HepG2 (cell line): Measurements from ENCODE around the gene SPTBN5. TPM values are rescaled to one million over a fixed set of nuclear protein-coding genes. Genes with fewer than 3 reads are reported as not detected.

Experiments used
- ATAC-seq: fragments of 200-7000 bp; cut with Tn5 transposase; 3 replicates; pipeline ENCODE4 v1.9.1; 2020; ENCODE audit warnings: mild to moderate bottlenecking, moderate library complexity
- BruUV-seq: library from RNA; stranded (reverse); fragments of 400-500 nt; replicated peaks from 2 replicates; lab custom pipeline; 2021; lab: Mats Ljungman, UMichigan
- CTCF ChIA-PET: fragments of 300-600 bp; formaldehyde crosslinking; extraction: SDS; loops from one replicate; lab custom pipeline; 2021; ENCODE audit warnings: low total read pairs, inconsistent platforms, low intra/inter-chr PET ratio; lab: Yijun Ruan, JAX
- POLR2A ChIA-PET: fragments of 350-600 bp; sonication (Branson Sonifier 250); formaldehyde crosslinking; loops from one replicate; lab custom pipeline; 2020; ENCODE audit warnings: antibody characterized with exemption, inconsistent platforms; lab: Yijun Ruan, JAX
- DNase-seq: peaks from one replicate; pipeline ENCODE4 v3.0.0-alpha.2; 2015; ENCODE audit warnings: low spot score
- FAIRE-seq: peaks from 3 replicates; lab custom pipeline; 2011; peaks lifted over from hg19 to GRCh38; lab: Jason Lieb, UNC
- H2AFZ ChIP-seq: one replicate; pipeline ENCODE4 v1.6.1; 2011; ENCODE audit warnings: low read length, inconsistent platforms
- H3K27ac ChIP-seq: fragments of 300-600 bp; 3 replicates; pipeline ENCODE4 v1.8.0; 2011; ENCODE audit warnings: mixed run types, mild to moderate bottlenecking, mixed read lengths, low read length, inconsistent platforms; ENCODE audit not compliant: insufficient read depth; ENCODE audit errors: extremely low read length
- H3K27me3 ChIP-seq, 2 experiments: fragments of 200-600 bp in 1 of 2; 2 replicates in 1 of 2; 3 replicates in 1 of 2; pipeline versions ENCODE4 v1.6.0 to v1.8.0; 2011; ENCODE audit warnings: low read length in 2 of 2, mild to moderate bottlenecking in 2 of 2, moderate library complexity in 2 of 2, inconsistent platforms in 1 of 2; ENCODE audit not compliant: insufficient read depth in 2 of 2, control insufficient read depth in 1 of 2
- H3K36me3 ChIP-seq, 2 experiments: fragments of 200-600 bp in 1 of 2; replicated peaks in 1 of 2; 2 replicates in 1 of 2; 3 replicates in 1 of 2; pipeline versions ENCODE4 v1.5.1 to v1.8.0; 2011; ENCODE audit warnings: low read length in 2 of 2, inconsistent platforms in 1 of 2; ENCODE audit not compliant: insufficient read depth in 2 of 2, control insufficient read depth in 1 of 2
- H3K4me1 ChIP-seq: 2 replicates; pipeline ENCODE4 v1.5.1; 2012; ENCODE audit warnings: low read length, inconsistent platforms; ENCODE audit not compliant: insufficient read depth
- H3K4me2 ChIP-seq: 2 replicates; pipeline ENCODE4 v1.6.0; 2011; ENCODE audit warnings: low read depth, low read length, inconsistent platforms
- H3K4me3 ChIP-seq, 3 experiments: fragments of 200-600 bp in 1 of 3; sonication (generic), shearing (Covaris generic) in 1 of 3; replicated peaks in 1 of 3; 2 replicates each; pipeline ENCODE4 v1.5.1; 2011 to 2016; ENCODE audit warnings: low read length in 3 of 3, inconsistent platforms in 2 of 3, low read depth in 2 of 3, mild to moderate bottlenecking in 2 of 3, control low read depth in 1 of 3, mixed read lengths in 1 of 3; ENCODE audit not compliant: insufficient read depth in 1 of 3
- H3K79me2 ChIP-seq: one replicate; pipeline ENCODE4 v1.6.1; 2011; ENCODE audit warnings: low read length, inconsistent platforms; ENCODE audit not compliant: insufficient read depth
- H3K9ac ChIP-seq: 2 replicates; pipeline ENCODE4 v1.6.0; 2011; ENCODE audit warnings: mild to moderate bottlenecking, low read depth, low read length, inconsistent platforms; ENCODE audit not compliant: insufficient read depth
- H3K9me3 ChIP-seq: 2 replicates; pipeline ENCODE4 v1.5.1; 2012; ENCODE audit warnings: mild to moderate bottlenecking, low read length
- H4K20me1 ChIP-seq: 2 replicates; pipeline ENCODE4 v1.6.0; 2011; ENCODE audit warnings: inconsistent platforms, mild to moderate bottlenecking, low read length, moderate library complexity; ENCODE audit not compliant: insufficient read depth
- BCL3 ChIP-seq: sonication (generic); formaldehyde crosslinking; IDR thresholded peaks from 2 replicates; pipeline ENCODE4 v1.5.1; 2020; ENCODE audit warnings: mild to moderate bottlenecking, missing genetic modification reagents, moderate library complexity
- CSRNP2 ChIP-seq: sonication (generic); formaldehyde crosslinking; conservative IDR thresholded peaks from 2 replicates; pipeline ENCODE4 v1.8.0; 2022; ENCODE audit warnings: low read depth, missing genetic modification reagents
- MEF2D ChIP-seq: sonication (generic); formaldehyde crosslinking; IDR thresholded peaks from 2 replicates; pipeline ENCODE4 v1.5.1; 2020; ENCODE audit warnings: mild to moderate bottlenecking, missing genetic modification reagents
- NFE2 ChIP-seq: sonication (generic); formaldehyde crosslinking; IDR thresholded peaks from 2 replicates; pipeline ENCODE4 v1.4.0; 2020; ENCODE audit warnings: missing genetic modification reagents
- PHF21A ChIP-seq: sonication (generic); formaldehyde crosslinking; IDR thresholded peaks from 2 replicates; pipeline ENCODE4 v1.5.0; 2020; ENCODE audit warnings: mild to moderate bottlenecking, missing genetic modification reagents
- RAD21 ChIP-seq: fragments of 450-650 bp; formaldehyde crosslinking; IDR thresholded peaks from 2 replicates; pipeline ENCODE4 v1.5.0; 2020; ENCODE audit warnings: mild to moderate bottlenecking
- SP1 ChIP-seq, 2 experiments: fragments of 450-650 bp in 1 of 2; sonication (generic) in 1 of 2; formaldehyde crosslinking in 1 of 2; IDR thresholded peaks; 2 replicates each; pipeline versions ENCODE4 v1.4.0 to v1.6.1; 2016 to 2020; ENCODE audit warnings: missing genetic modification reagents in 1 of 2
- ZC3H4 ChIP-seq: sonication (generic); formaldehyde crosslinking; IDR thresholded peaks from 2 replicates; pipeline ENCODE4 v1.4.0; 2020; ENCODE audit warnings: missing genetic modification reagents, borderline replicate concordance
- ZFX ChIP-seq: sonication (generic); formaldehyde crosslinking; IDR thresholded peaks from 2 replicates; pipeline ENCODE4 v1.4.0; 2020; ENCODE audit warnings: mild to moderate bottlenecking, low read depth, missing genetic modification reagents, moderate library complexity
- ZNF225 ChIP-seq: sonication (generic); formaldehyde crosslinking; IDR thresholded peaks from 2 replicates; pipeline ENCODE4 v1.4.0; 2020; ENCODE audit warnings: mild to moderate bottlenecking, missing genetic modification reagents
- ZNF343 ChIP-seq: sonication (generic); formaldehyde crosslinking; IDR thresholded peaks from 2 replicates; pipeline ENCODE4 v1.4.0; 2020; ENCODE audit warnings: mild to moderate bottlenecking, missing genetic modification reagents
- ZNF512 ChIP-seq: sonication (generic); formaldehyde crosslinking; IDR thresholded peaks from 2 replicates; pipeline ENCODE4 v1.4.0; 2020; ENCODE audit warnings: mild to moderate bottlenecking, missing genetic modification reagents
- ZNF563 ChIP-seq: sonication (generic); formaldehyde crosslinking; IDR thresholded peaks from 2 replicates; pipeline ENCODE4 v1.8.0; 2022; ENCODE audit warnings: mild to moderate bottlenecking, moderate library complexity, missing genetic modification reagents
- WGBS: methylation state at CpG from one replicate; pipeline ENCODE4 v1.1.6; 2017; ENCODE audit warnings: low lambda C conversion rate; 5-methylcytosine and 5-hydroxymethylcytosine counted together
- in situ Hi-C: cut with HindIII; loops from 2 replicates; pipeline ENCODE4 v1.10.0; 2017; ENCODE audit warnings: low pct_unique_long_range_greater_than_20kb; ENCODE audit not compliant: extremely low pct_ligation_motif_present
- intact Hi-C: fragments of 100-400 bp; cut with micrococcal nuclease; formaldehyde crosslinking; loops from one replicate; pipeline ENCODE4 v1.10.0; 2022; ENCODE audit not compliant: unreplicated experiment
- polyA plus RNA-seq, 8 experiments: library from polyadenylated mRNA; depleted of rRNA in 3 of 8; stranded (reverse) in 7 of 8; unstranded in 1 of 8; fragments of >200 nt; fragmentation: Illumina TruSeq in 4 of 8; extraction: Trizol in 4 of 8; gene quantifications; 2 replicates each; pipeline versions ENCODE4 v1.2.1 to v1.2.3, GENCODE V29; 2011 to 2016; ENCODE audit warnings: low read depth in 4 of 8, missing spikeins in 1 of 8, mixed read lengths in 1 of 8; ENCODE audit not compliant: insufficient read depth in 1 of 8
- total RNA-seq, 5 experiments: library from RNA; depleted of rRNA; stranded (reverse); fragments of >200 nt; fragmentation: Illumina TruSeq; extraction: Trizol; gene quantifications; 2 replicates each; pipeline ENCODE4 v1.2.3, GENCODE V29; 2016; ENCODE audit warnings: low read depth in 1 of 5
- TF ChIP-seq, protein P1 (sequence below): IDR thresholded peaks from 2 replicates; pipeline ENCODE4 v1.6.1; 2016; ENCODE audit warnings: missing genetic modification reagents, missing compliant biosample characterization

The SPTBN5 gene
- total and polyA plus RNA-seq, 2 of the 13 experiments (the other 11 are each of a cell fraction or from before 2014, with no cell fraction given) = 0.01 to 0.07 TPM

- FAIRE-seq (no peak), ATAC-seq (no peak), DNase-seq (no peak)
- no peaks in the 10 kb centered on the region for H3K36me3 ChIP-seq
- ChIA-PET CTCF (no interaction called here), POLR2A (no interaction called here)
- H3K79me2 ChIP-seq = no peaks in the 10 kb centered on the region
- in situ Hi-C loops (no loop called here), intact Hi-C loops (no loop called here)
- H3K27ac ChIP-seq = no peak overlapping the region
- H3K4me1 ChIP-seq = peaks cover 29% of the 10 kb centered on the region
- no TSS peak for BruUV-seq
- no peak overlapping the region for H3K4me2 ChIP-seq
- H3K27me3 ChIP-seq = peaks cover 9 to 39% of the 10 kb centered on the region in 2 experiments; a peak in 4 of 5 replicates
- H4K20me1 ChIP-seq = no peaks in the 10 kb centered on the region
- H3K9me3 ChIP-seq = no peaks in the 10 kb centered on the region
- no peak overlapping the region for H3K9ac ChIP-seq
- WGBS = 53% methylated on average over 12 of the region's 12 CpGs
- TF ChIP-seq SP1 (IDR thresholded peaks at IDR 0.05) (no peak), SP1 (CRISPR knock-in tag; IDR thresholded peaks at IDR 0.05) (no peak), ZC3H4 (CRISPR knock-in tag) (no peak), PHF21A (CRISPR knock-in tag) (no peak), ZNF343 (CRISPR knock-in tag) (no peak), NFE2 (no peak)
- H3K4me3 ChIP-seq = no peak overlapping the region
- no peak overlapping the region for H2AFZ ChIP-seq
These were observed 37.1 kb downstream of the SPTBN5 start for GRCh38 chr15:41856716-41857115.

GRCh38 chr15:41856262-41856661 is 37.6 kb downstream of the SPTBN5 start:
- Histone ChIP-seq H3K4me1 (peaks cover 29% of the 10 kb centered on the region), H3K79me2 (no peaks in the 10 kb centered on the region), H3K9me3 (no peaks in the 10 kb centered on the region), H3K4me2 (no peak overlapping the region), H3K36me3 (no peaks in the 10 kb centered on the region), H3K27ac (no peak overlapping the region), H3K9ac (no peak overlapping the region), H3K27me3 (peaks cover 9 to 39% of the 10 kb centered on the region in 2 experiments; a peak in 4 of 5 replicates), H2AFZ (no peak overlapping the region), H4K20me1 (no peaks in the 10 kb centered on the region), H3K4me3 (no peak overlapping the region)
- no TSS peak for BruUV-seq
- FAIRE-seq (no peak), DNase-seq (no peak), ATAC-seq (no peak)
- 65% methylated on average over 11 of the region's 17 CpGs for WGBS
- POLR2A ChIA-PET = no interaction called here
- intact Hi-C loops = no loop called here
- CTCF ChIA-PET = no interaction called here
- in situ Hi-C loops = no loop called here
- TF ChIP-seq ZNF225 (CRISPR knock-in tag) (no peak), ZNF563 (CRISPR knock-in tag) (no peak), CSRNP2 (CRISPR knock-in tag) (no peak), MEF2D (CRISPR knock-in tag) (no peak), RAD21 (no peak), ZNF512 (CRISPR knock-in tag) (no peak), ZFX (no peak), BCL3 (CRISPR knock-in tag) (no peak)
- TF ChIP-seq, protein P1, sequence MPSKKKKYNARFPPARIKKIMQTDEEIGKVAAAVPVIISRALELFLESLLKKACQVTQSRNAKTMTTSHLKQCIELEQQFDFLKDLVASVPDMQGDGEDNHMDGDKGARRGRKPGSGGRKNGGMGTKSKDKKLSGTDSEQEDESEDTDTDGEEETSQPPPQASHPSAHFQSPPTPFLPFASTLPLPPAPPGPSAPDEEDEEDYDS (CRISPR knock-in tag) = no peak
